ENCODE results near the gene GSG1.
A peak's percentile ranks its signal among the peaks of the same experiment; 100 is the strongest.

GSG1 gene

GRCh38 chr12:13071305-13072280 lies 31.9 kb downstream of the GSG1 start:
- H3K27ac ChIP-seq = no peak overlapping the region
- TF ChIP-seq ZFX (IDR thresholded peaks at IDR 0.05; ENCODE audit: borderline replicate concordance) = no peak
- TF ChIP-seq CTCF (IDR thresholded peaks at IDR 0.05) = no peak

- TF ChIP-seq CTCF (IDR thresholded peaks at IDR 0.05) (no peak), ZFX (IDR thresholded peaks at IDR 0.05; ENCODE audit: borderline replicate concordance) (no peak)
- no peak overlapping the region for H3K27ac ChIP-seq
These were observed 34.1 kb downstream of the GSG1 start for GRCh38 chr12:13069380-13069779.

GRCh38 chr12:13067322-13067721 lies 36.1 kb downstream of the GSG1 start:
- TF ChIP-seq CTCF (IDR thresholded peaks at IDR 0.05) = no peak
- TF ChIP-seq ZFX (IDR thresholded peaks at IDR 0.05; ENCODE audit: borderline replicate concordance) = no peak
- H3K27ac ChIP-seq = no peak overlapping the region

DNA sequence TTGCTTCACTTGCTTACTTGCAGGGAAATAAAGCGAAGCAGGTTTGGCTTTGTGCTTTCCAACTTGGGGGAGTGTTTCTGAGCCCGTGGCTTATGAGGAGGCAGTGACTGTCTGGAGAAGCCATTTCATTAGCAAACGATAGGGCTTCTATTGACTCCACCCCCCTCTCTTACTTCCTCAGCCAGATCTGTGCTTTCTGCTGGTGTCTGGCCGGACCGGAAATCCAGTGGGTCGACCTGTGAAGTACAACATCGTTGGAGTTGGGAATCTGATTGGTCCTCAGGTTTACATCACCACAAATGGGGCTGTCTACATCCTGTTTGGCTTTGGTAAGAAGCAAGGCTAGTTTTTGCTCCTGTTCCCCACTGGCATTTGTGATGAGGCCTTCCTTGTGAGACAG lies 37.0 kb downstream of the GSG1 start:
- TF ChIP-seq CTCF (IDR thresholded peaks at IDR 0.05) (no peak), ZFX (IDR thresholded peaks at IDR 0.05; ENCODE audit: borderline replicate concordance) (no peak)
- no peak overlapping the region for H3K27ac ChIP-seq

DNA sequence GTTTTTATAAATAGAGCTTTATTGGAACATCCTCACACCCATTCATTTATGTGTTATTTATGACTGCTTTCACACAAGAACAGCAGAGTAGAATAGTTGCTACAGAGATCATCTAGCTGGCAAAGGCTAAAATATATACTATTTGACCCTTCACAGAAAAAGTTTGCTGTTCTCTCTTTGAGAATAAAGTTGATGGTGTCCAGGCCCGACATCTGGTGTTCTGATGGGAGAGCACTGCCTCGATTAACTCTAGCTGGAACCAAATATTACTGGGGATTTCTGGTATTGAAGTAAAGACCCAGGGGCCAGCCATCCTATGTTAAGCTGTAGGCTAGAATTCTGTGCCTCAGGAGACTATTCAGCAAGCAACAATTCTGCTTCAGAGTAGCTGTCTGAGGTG lies 37.5 kb downstream of the GSG1 start:
- no peak for TF ChIP-seq ZFX (IDR thresholded peaks at IDR 0.05; ENCODE audit: borderline replicate concordance)
- TF ChIP-seq CTCF (IDR thresholded peaks at IDR 0.05) = no peak
- H3K27ac ChIP-seq = no peak overlapping the region

DNA sequence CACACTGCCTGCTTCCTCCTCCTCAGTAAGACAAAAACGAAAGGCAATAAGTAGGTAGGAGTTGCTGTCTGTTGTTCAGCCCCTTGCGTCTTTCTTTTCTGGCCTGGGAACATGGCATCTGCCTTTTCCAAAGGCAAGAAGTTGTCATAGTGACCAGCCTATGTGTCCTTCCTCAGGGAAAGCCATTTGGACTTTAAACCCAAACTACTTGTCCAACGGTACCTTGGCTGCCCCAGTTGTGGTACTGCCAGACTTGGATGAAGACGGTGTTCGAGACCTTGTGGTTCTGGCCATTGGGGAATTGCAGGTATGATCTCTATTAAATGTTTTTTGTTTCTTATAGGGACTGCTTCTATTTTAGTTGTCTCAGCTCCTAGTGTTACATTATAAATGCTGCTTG lies 40.8 kb downstream of the GSG1 start:
- TF ChIP-seq ZFX (IDR thresholded peaks at IDR 0.05; ENCODE audit: borderline replicate concordance) = no peak
- no peak for TF ChIP-seq CTCF (IDR thresholded peaks at IDR 0.05)
- H3K27ac ChIP-seq = peak overlapping the region; percentile 83

DNA sequence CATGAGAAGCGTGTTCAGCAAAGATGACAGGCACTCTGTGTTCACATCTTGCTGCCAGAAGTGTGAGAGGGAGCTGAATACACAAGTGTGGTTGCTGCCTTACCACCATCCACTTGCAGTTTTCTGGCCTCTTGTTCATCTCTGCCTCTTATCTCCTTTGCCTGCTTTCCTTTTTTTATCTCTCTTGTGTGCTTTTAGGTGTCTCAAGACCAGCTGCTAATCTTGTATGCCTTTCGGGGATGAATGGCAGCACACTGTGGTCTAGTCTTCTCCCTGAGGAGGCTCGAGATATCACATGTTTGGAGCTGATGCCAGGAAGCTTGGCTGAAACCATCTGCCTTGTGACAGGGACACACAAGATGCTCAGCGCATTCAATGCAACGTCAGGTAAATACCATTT lies 42.1 kb downstream of the GSG1 start:
- TF ChIP-seq ZFX (IDR thresholded peaks at IDR 0.05; ENCODE audit: borderline replicate concordance) (no peak), CTCF (IDR thresholded peaks at IDR 0.05) (no peak)
- H3K27ac ChIP-seq = peak overlapping the region; percentile 83

Data from 22Rv1 (cell line).